Sigmoid colon (tissue), 7 donors: ENCODE data around the gene M6PR. TPM values are rescaled to one million over a fixed set of nuclear protein-coding genes. Genes with fewer than 3 reads are reported as not detected.
"Not testable (repeated sequence)": the region's sequence is repeated elsewhere in the genome, so short reads cannot be mapped to it uniquely, and the experiment has no call there.

Source experiments
- DNase-seq: peaks from one replicate; pipeline ENCODE4 v3.0.0-alpha.2; 2019
- H3K27ac ChIP-seq, 4 donors: fragments of 200-600 bp; sonication (generic); one replicate each; pipeline ENCODE4 v1.5.1; 2016 to 2019; ENCODE audit warnings: mild to moderate bottlenecking in 1 of 4
- H3K27me3 ChIP-seq, 3 donors: fragments of 200-600 bp; sonication (generic); one replicate each; pipeline ENCODE4 v1.5.1; 2019; ENCODE audit warnings: mild to moderate bottlenecking in 1 of 3
- H3K36me3 ChIP-seq, 4 donors: fragments of 200-600 bp; sonication (generic); one replicate each; pipeline ENCODE4 v1.5.1; 2016 to 2019
- H3K4me1 ChIP-seq, 4 donors: fragments of 200-600 bp; sonication (generic); one replicate each; pipeline ENCODE4 v1.5.1; 2017 to 2019
- H3K4me3 ChIP-seq, 4 donors: fragments of 200-600 bp; sonication (generic); one replicate each; pipeline ENCODE4 v1.5.1; 2017 to 2019; ENCODE audit warnings: mild to moderate bottlenecking in 2 of 4, moderate library complexity in 1 of 4
- H3K9me3 ChIP-seq, 4 donors: fragments of 200-600 bp in 3 of 4; sonication (generic) in 3 of 4; one replicate each; pipeline versions ENCODE4 v1.5.1 to v1.6.1; 2013 to 2019
- EP300 ChIP-seq, 4 donors: sonication (generic); formaldehyde crosslinking; IDR thresholded peaks; one replicate each; pipeline ENCODE4 v1.6.1; 2017; ENCODE audit warnings: antibody characterized with exemption in 4 of 4
- POLR2A ChIP-seq, 2 donors: fragments of 450-650 bp; IDR thresholded peaks; one replicate each; pipeline ENCODE4 v1.6.1; 2016; ENCODE audit warnings: antibody characterized with exemption in 2 of 2, mild to moderate bottlenecking in 2 of 2, moderate library complexity in 2 of 2
- POLR2AphosphoS5 ChIP-seq, 4 donors: sonication (generic); formaldehyde crosslinking; IDR thresholded peaks; one replicate each; pipeline ENCODE4 v1.6.1; 2017; ENCODE audit warnings: antibody characterized with exemption in 4 of 4
- WGBS, 2 donors: extraction: QIAGEN DNeasy Blood & Tissue Kit; methylation state at CpG; one replicate each; pipeline ENCODE4 v1.1.7; 2013; 5-methylcytosine and 5-hydroxymethylcytosine counted together
- intact Hi-C: fragments of 100-400 bp; cut with DNase I; formaldehyde crosslinking; loops from one replicate; pipeline ENCODE4 v1.15.1; 2023
- polyA plus RNA-seq, 3 donors: library from polyadenylated mRNA; stranded (reverse); fragments of 200-250 nt; gene quantifications; one replicate each; pipeline ENCODE4 v1.2.3, GENCODE V29; 2013
- total RNA-seq, 4 donors: library from RNA; depleted of rRNA; stranded (reverse); fragments of >200 nt; gene quantifications; one replicate each; pipeline ENCODE4 v1.1.0, GENCODE V29; 2016
- TF ChIP-seq, protein P1 (sequence below), 4 experiments: fragments of 450-650 bp in 3 of 4; fragments of 200-600 bp in 1 of 4; IDR thresholded peaks; one replicate each; pipeline ENCODE4 v1.5.1; 2016 to 2019; ENCODE audit warnings: antibody characterized with exemption in 4 of 4, mild to moderate bottlenecking in 3 of 4, moderate library complexity in 2 of 4
- donor health status: healthy with polysubstance abuse.
- donor health status: Bipolar disorder and iron deficiency.
- donor health status: healthy.

M6PR gene
- total and polyA plus RNA-seq, 7 donors = 18.0 to 97.0 (median 63.5) TPM

DNA sequence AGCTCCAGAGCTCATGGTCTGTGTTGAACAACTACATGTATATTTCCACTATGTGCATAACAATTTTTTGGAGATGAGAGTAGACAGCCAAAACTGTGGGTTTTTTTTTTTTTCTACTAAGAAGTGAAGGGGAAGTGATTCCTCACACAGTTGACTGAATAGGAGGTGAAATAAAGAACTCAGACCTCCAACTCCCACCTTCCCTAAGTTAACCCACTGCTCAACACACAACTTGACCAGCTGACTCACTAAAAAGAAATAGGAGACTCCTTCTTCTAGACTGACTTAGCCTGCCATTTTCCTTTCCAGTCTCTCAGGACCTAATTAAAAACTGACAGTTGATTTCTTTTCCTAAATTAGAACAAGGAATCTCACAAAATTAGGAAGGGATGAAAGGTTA is 1.7 kb downstream of the M6PR start:
- DNase-seq = no peak
- no peaks in the 10 kb centered on the region for H3K27me3 ChIP-seq
- intact Hi-C loops = no loop called here
- no peaks in the 10 kb centered on the region for H3K9me3 ChIP-seq
- H3K27ac ChIP-seq = no peak overlapping the region
- H3K4me1 ChIP-seq = peaks cover 0 to 31% (median 21%) of the 10 kb centered on the region in 4 donors
- no peak overlapping the region for H3K4me3 ChIP-seq
- H3K36me3 ChIP-seq = peaks cover 11 to 40% (median 17%) of the 10 kb centered on the region in 4 donors
- TF ChIP-seq, protein P1, sequence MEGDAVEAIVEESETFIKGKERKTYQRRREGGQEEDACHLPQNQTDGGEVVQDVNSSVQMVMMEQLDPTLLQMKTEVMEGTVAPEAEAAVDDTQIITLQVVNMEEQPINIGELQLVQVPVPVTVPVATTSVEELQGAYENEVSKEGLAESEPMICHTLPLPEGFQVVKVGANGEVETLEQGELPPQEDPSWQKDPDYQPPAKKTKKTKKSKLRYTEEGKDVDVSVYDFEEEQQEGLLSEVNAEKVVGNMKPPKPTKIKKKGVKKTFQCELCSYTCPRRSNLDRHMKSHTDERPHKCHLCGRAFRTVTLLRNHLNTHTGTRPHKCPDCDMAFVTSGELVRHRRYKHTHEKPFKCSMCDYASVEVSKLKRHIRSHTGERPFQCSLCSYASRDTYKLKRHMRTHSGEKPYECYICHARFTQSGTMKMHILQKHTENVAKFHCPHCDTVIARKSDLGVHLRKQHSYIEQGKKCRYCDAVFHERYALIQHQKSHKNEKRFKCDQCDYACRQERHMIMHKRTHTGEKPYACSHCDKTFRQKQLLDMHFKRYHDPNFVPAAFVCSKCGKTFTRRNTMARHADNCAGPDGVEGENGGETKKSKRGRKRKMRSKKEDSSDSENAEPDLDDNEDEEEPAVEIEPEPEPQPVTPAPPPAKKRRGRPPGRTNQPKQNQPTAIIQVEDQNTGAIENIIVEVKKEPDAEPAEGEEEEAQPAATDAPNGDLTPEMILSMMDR (IDR thresholded peaks at IDR 0.05) = no peak
- TF ChIP-seq POLR2AphosphoS5 (IDR thresholded peaks at IDR 0.05) = no peak
- TF ChIP-seq POLR2A (IDR thresholded peaks at IDR 0.05) = no peak
- no peak for TF ChIP-seq EP300 (IDR thresholded peaks at IDR 0.05)

DNA sequence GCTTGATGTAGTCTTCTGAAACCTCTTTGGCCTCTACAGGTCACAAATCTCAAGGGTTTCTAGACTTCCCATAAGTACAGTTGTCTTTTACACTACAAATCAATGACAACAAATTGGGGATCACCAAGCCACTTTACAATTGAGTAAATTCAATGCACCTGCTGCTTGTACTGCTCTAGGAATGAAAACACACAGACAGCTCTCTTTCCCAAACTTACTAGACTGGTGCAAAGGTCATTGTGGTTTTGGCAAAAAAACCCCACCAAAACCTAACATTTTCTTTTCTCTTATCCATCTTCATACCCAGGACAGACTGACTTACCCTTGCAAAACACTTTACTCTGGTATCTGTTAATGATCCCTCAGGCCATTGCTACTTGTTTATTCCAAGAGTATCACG is 2.7 kb downstream of the M6PR start:
- DNase-seq = no peak
- Histone ChIP-seq H3K36me3 (peaks cover 11 to 50% (median 25%) of the 10 kb centered on the region in 4 donors), H3K4me3 (no peak overlapping the region), H3K27ac (no peak overlapping the region), H3K27me3 (no peaks in the 10 kb centered on the region), H3K9me3 (no peaks in the 10 kb centered on the region), H3K4me1 (peaks cover 0 to 31% (median 21%) of the 10 kb centered on the region in 4 donors)
- intact Hi-C loops = no loop called here
- WGBS, 2 donors = 77 to 81% methylated on average over 1 of the region's 1 CpG
- TF ChIP-seq POLR2A (IDR thresholded peaks at IDR 0.05) (no peak), EP300 (IDR thresholded peaks at IDR 0.05) (no peak), POLR2AphosphoS5 (IDR thresholded peaks at IDR 0.05) (no peak)

DNA sequence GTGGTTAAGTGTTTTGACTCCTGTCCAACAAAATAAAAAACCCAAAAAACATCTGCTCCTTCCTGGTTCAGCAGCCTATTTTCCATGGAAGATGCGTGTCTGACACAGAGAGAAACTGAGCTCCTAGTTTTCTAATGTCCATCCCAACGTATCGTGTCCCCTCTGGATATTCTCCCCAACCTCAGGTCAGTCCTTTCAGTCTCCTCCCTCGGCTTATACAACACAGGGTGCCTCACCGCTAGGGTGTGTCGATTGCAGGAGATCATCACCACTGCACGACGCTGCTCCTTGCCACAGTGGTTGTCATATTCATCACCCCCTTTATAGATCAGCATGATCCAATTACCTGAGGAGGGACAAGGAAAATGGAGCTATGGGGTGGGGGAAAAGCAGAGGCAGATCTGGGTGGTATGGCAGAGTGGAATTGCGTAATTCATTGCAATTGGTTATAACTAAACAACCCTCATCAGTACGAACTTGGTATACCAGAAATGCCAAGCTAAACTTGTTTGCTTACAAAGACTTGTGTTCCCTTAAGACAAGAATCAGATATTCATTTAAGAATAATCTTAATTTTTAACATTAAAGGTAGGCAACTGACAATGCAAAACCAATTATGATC is 5.8 kb downstream of the M6PR start:
- DNase-seq = no peak
- H3K4me1 ChIP-seq = peaks cover 0 to 18% (median 15%) of the 10 kb centered on the region in 4 donors
- H3K9me3 ChIP-seq = no peaks in the 10 kb centered on the region
- no peaks in the 10 kb centered on the region for H3K27me3 ChIP-seq
- no peak overlapping the region for H3K27ac ChIP-seq
- WGBS, 2 donors = 90 to 94% methylated on average over 10 of the region's 10 CpGs
- no peak overlapping the region for H3K4me3 ChIP-seq
- TF ChIP-seq POLR2AphosphoS5 (IDR thresholded peaks at IDR 0.05) = no peak
- TF ChIP-seq POLR2A (IDR thresholded peaks at IDR 0.05) = no peak
- TF ChIP-seq EP300 (IDR thresholded peaks at IDR 0.05) = no peak
- TF ChIP-seq, protein P1 (IDR thresholded peaks at IDR 0.05) = no peak
- intact Hi-C loops = no loop called here
- H3K36me3 ChIP-seq = peaks cover 11 to 61% (median 31%) of the 10 kb centered on the region in 4 donors

DNA sequence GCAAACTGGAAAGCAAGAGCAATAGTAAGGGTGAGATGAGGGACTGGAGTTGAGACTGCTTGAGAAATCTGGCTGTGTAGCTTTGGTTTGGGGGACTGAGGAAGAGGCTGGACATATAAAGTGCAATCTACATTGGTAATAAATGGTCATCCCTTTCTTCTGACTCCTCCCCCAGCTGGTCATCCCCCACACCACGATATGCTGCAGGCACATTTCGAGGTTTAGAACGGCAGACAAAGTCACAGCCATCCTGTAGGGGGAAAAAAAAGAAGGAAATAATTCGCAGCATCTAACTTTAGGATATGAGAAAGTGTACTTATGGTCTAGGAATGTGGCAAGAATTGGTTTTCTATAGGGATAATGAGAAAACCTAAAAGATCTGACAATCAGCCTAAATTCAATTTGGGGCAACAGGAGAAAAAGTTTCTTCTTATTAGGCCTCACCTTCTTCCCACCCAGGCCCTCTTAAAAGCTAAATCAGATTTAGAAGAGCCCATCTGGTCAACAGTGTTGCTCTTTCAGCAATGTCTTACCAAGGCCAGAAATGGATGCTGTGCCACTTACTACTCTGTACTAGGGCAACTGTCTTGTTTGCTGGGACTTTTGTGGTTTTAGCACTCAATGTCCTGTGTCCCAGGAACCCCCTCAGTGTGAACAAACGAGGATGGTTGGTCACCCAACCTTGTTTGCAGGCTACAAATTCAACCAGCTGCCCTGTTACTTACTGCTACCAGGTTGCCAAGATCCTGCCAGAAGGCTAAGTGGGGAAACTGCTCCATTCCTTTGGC is 7.6 kb downstream of the M6PR start:
- Histone ChIP-seq H3K36me3 (peaks cover 11 to 79% (median 38%) of the 10 kb centered on the region in 4 donors), H3K4me1 (peaks cover 0 to under 1% (median 0%) of the 10 kb centered on the region in 4 donors), H3K27me3 (no peaks in the 10 kb centered on the region), H3K9me3 (no peaks in the 10 kb centered on the region), H3K4me3 (no peak overlapping the region), H3K27ac (no peak overlapping the region)
- TF ChIP-seq EP300 (IDR thresholded peaks at IDR 0.05) (no peak), POLR2A (IDR thresholded peaks at IDR 0.05) (no peak), POLR2AphosphoS5 (IDR thresholded peaks at IDR 0.05) (no peak)
- TF ChIP-seq, protein P1 (IDR thresholded peaks at IDR 0.05) = no peak
- 85 to 86% methylated on average over 5 of the region's 5 CpGs for WGBS, 2 donors
- intact Hi-C loops = no loop called here
- DNase-seq = no peak

DNA sequence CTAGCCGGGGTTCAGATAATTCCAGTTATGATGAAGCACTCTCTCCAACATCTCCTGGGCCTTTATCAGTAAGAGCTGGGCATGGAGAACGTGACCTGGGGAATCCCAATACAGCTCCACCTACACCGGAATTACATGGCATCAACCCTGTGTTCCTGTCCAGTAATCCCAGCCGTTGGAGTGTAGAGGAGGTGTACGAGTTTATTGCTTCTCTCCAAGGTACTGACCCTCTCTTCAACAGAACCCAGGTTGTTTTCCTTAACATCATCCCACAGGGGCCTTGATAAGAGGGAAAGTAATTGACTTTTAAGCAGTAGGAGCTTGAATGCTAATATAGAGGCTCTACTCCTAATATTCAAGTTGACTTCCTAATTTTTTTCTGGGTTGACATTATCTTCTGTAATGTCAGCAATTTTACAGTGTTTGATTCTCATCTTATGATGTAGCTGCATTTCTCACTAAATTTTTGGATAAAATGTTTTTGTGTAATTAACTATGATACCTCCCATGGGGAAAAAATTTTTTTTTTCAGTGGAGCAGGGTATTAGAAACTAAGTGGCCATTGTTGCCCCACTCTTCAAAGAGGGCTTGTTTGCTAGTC is 11.5 kb downstream of the M6PR start:
- intact Hi-C loops, H3K27me3 ChIP-seq, H3K9me3 ChIP-seq, H3K27ac ChIP-seq, H3K4me1 ChIP-seq, DNase-seq, H3K4me3 ChIP-seq: not testable (repeated sequence)
- 84 to 94% methylated on average over 3 of the region's 5 CpGs for WGBS, 2 donors
- H3K36me3 ChIP-seq = peaks cover 2 to 78% (median 33%) of the 10 kb centered on the region in 4 donors
